PC-3 (cell line): Measurements from ENCODE around the gene ELF4. TPM values are rescaled to one million over a fixed set of nuclear protein-coding genes. Genes with fewer than 3 reads are reported as not detected.

ENCODE experiments used
- ATAC-seq: fragments of 200-7000 bp; cut with Tn5 transposase; 2 replicates; pipeline ENCODE4 v1.9.1; 2020; ENCODE audit warnings: mild to moderate bottlenecking, moderate library complexity
- BruUV-seq: library from RNA; stranded (reverse); fragments of 400-500 nt; replicated peaks from 2 replicates; lab custom pipeline; 2021; lab: Mats Ljungman, UMichigan
- CTCF ChIA-PET: fragments of 300-600 bp; sonication (Branson Sonifier 250); formaldehyde crosslinking; loops from one replicate; lab custom pipeline; 2022; ENCODE audit warnings: antibody characterized with exemption; lab: Charles Lee
- POLR2A ChIA-PET: fragments of 300-600 bp; sonication (Branson Sonifier 250); formaldehyde crosslinking; loops from one replicate; lab custom pipeline; 2022; ENCODE audit warnings: antibody characterized with exemption; ENCODE audit not compliant: unreplicated experiment; lab: Charles Lee
- DNase-seq: peaks from one replicate; pipeline ENCODE4 v3.0.0-alpha.2; 2015
- H2AFZ ChIP-seq: fragments of 300-600 bp; sonication (generic); 2 replicates; pipeline ENCODE4 v1.6.0; 2016; ENCODE audit warnings: antibody characterized with exemption, low read length
- H3F3A ChIP-seq: fragments of 300-600 bp; sonication (generic); one replicate; pipeline ENCODE4 v1.6.0; 2017; ENCODE audit warnings: antibody characterized with exemption, low read length, control low read depth, mild to moderate bottlenecking; ENCODE audit not compliant: unreplicated experiment
- H3K27ac ChIP-seq: fragments of 300-600 bp; sonication (generic); 2 replicates; pipeline ENCODE4 v1.5.1; 2016; ENCODE audit warnings: mild to moderate bottlenecking, low read length
- H3K27me3 ChIP-seq: fragments of 300-600 bp; sonication (generic); 2 replicates; pipeline ENCODE4 v1.6.1; 2016; ENCODE audit warnings: low read length, mixed read lengths
- H3K36me3 ChIP-seq: fragments of 300-600 bp; sonication (generic); 2 replicates; pipeline ENCODE4 v1.6.1; 2016; ENCODE audit warnings: low read depth, mixed run types, low read length, mixed read lengths
- H3K4me1 ChIP-seq: fragments of 300-600 bp; sonication (generic); 2 replicates; pipeline ENCODE4 v1.5.1; 2016; ENCODE audit warnings: low read length; ENCODE audit not compliant: insufficient read depth
- H3K4me2 ChIP-seq: fragments of 300-600 bp; sonication (generic); 2 replicates; pipeline ENCODE4 v1.6.0; 2016; ENCODE audit warnings: low read length
- H3K4me3 ChIP-seq: fragments of 300-600 bp; sonication (generic); 2 replicates; pipeline ENCODE4 v1.5.1; 2016; ENCODE audit warnings: mild to moderate bottlenecking, low read length, mixed read lengths
- H3K79me2 ChIP-seq: fragments of 300-600 bp; sonication (generic); 2 replicates; pipeline ENCODE4 v1.6.1; 2017; ENCODE audit warnings: low read length, mixed read lengths
- H3K9ac ChIP-seq: fragments of 300-600 bp; sonication (generic); 2 replicates; pipeline ENCODE4 v1.6.0; 2016; ENCODE audit warnings: mild to moderate bottlenecking, low read length
- H3K9me2 ChIP-seq: fragments of 300-600 bp; sonication (generic); replicated peaks from 2 replicates; pipeline ENCODE4 v1.6.1; 2016; ENCODE audit warnings: mixed run types, low read length, mixed read lengths
- H3K9me3 ChIP-seq: fragments of 300-600 bp; sonication (generic); 2 replicates; pipeline ENCODE4 v1.6.1; 2016; ENCODE audit warnings: low read length, mixed read lengths
- H4K20me1 ChIP-seq: fragments of 300-600 bp; sonication (generic); 2 replicates; pipeline ENCODE4 v1.6.1; 2016; ENCODE audit warnings: low read length, mixed read lengths
- CTCF ChIP-seq: fragments of 300-600 bp; sonication (generic); conservative IDR thresholded peaks from 2 replicates; pipeline ENCODE4 v1.5.1; 2017; ENCODE audit warnings: antibody characterized with exemption, low read depth, mild to moderate bottlenecking, low read length
- EZH2 ChIP-seq: fragments of 300-600 bp; sonication (generic); IDR thresholded peaks from one replicate; pipeline ENCODE4 v1.6.1; 2017; ENCODE audit warnings: antibody characterized with exemption, mild to moderate bottlenecking, low read length; ENCODE audit not compliant: unreplicated experiment
- EZH2phosphoT487 ChIP-seq: fragments of 300-600 bp; sonication (generic); IDR thresholded peaks from 2 replicates; pipeline ENCODE4 v1.6.1; 2018; ENCODE audit warnings: mild to moderate bottlenecking, antibody characterized with exemption, low read length, borderline replicate concordance
- intact Hi-C: fragments of 100-400 bp; cut with micrococcal nuclease; formaldehyde crosslinking; loops from 2 replicates; pipeline ENCODE4 v1.9.0; 2023
- total RNA-seq: library from RNA; depleted of rRNA; stranded (reverse); fragments of >200 nt; gene quantifications from 2 replicates; pipeline ENCODE4 v1.2.3, GENCODE V29; 2014

The ELF4 gene
- total RNA-seq, 1 experiment from 2014 or later = 23.4 TPM

GRCh38 chrX:130158311-130158710 lies 48.0 kb upstream of the ELF4 start:
- intact Hi-C loops = no loop called here
- no TSS peak for BruUV-seq
- no peak overlapping the region for H3K9ac ChIP-seq
- ChIA-PET POLR2A (interaction anchor here (0.6 kb wide), 1 partner anchor 183 kb away, joined by 10 read pairs; no protein-coding TSS in a partner anchor), CTCF (no interaction called here)
- no peaks in the 10 kb centered on the region; the same call in 1 of the 2 replicates for H3K36me3 ChIP-seq
- no peaks in the 10 kb centered on the region for H3K9me3 ChIP-seq
- H3K4me2 ChIP-seq = no peak overlapping the region
- H4K20me1 ChIP-seq = no peaks in the 10 kb centered on the region
- H3K4me3 ChIP-seq = no peak overlapping the region
- DNase-seq (no peak), ATAC-seq (no peak)
- no peaks in the 10 kb centered on the region for H3K9me2 ChIP-seq
- no peak for TF ChIP-seq EZH2phosphoT487
- TF ChIP-seq CTCF = no peak
- no peak for TF ChIP-seq EZH2
- no peaks in the 10 kb centered on the region for H3K4me1 ChIP-seq
- no peak overlapping the region for H3K27ac ChIP-seq
- H3F3A ChIP-seq = no peaks in the 10 kb centered on the region
- H2AFZ ChIP-seq = no peak overlapping the region
- H3K27me3 ChIP-seq = no peaks in the 10 kb centered on the region
- peaks cover 39% of the 10 kb centered on the region for H3K79me2 ChIP-seq

GRCh38 chrX:130155564-130155963 lies 45.3 kb upstream of the ELF4 start:
- Histone ChIP-seq H3K4me1 (no peaks in the 10 kb centered on the region), H3K4me3 (no peak overlapping the region), H3K79me2 (peaks cover 15% of the 10 kb centered on the region), H4K20me1 (no peaks in the 10 kb centered on the region), H3K9me2 (no peaks in the 10 kb centered on the region), H3K4me2 (no peak overlapping the region), H3K27me3 (no peaks in the 10 kb centered on the region), H2AFZ (no peak overlapping the region), H3F3A (no peaks in the 10 kb centered on the region), H3K9ac (no peak overlapping the region), H3K9me3 (no peaks in the 10 kb centered on the region), H3K27ac (no peak overlapping the region), H3K36me3 (no peaks in the 10 kb centered on the region; the same call in 1 of the 2 replicates)
- DNase-seq (no peak), ATAC-seq (no peak)
- POLR2A ChIA-PET = no interaction called here
- BruUV-seq = no TSS peak
- CTCF ChIA-PET = no interaction called here
- intact Hi-C loops = no loop called here
- no peak for TF ChIP-seq CTCF
- TF ChIP-seq EZH2phosphoT487 = no peak
- TF ChIP-seq EZH2 = no peak

- H3K4me2 ChIP-seq = no peak overlapping the region
- H4K20me1 ChIP-seq = no peaks in the 10 kb centered on the region
- peaks cover 5% of the 10 kb centered on the region; the same call in 1 of the 2 replicates for H3K36me3 ChIP-seq
- BruUV-seq = no TSS peak
- H3K27me3 ChIP-seq = no peaks in the 10 kb centered on the region
- ATAC-seq (no peak), DNase-seq (no peak)
- no peak overlapping the region for H3K9ac ChIP-seq
- CTCF ChIA-PET = no interaction called here
- H2AFZ ChIP-seq = no peak overlapping the region
- intact Hi-C loops = no loop called here
- no peaks in the 10 kb centered on the region for H3F3A ChIP-seq
- H3K9me2 ChIP-seq = no peaks in the 10 kb centered on the region
- no peaks in the 10 kb centered on the region for H3K79me2 ChIP-seq
- H3K4me3 ChIP-seq = no peak overlapping the region
- no peaks in the 10 kb centered on the region for H3K9me3 ChIP-seq
- no peak overlapping the region for H3K27ac ChIP-seq
- TF ChIP-seq EZH2 (no peak), CTCF (no peak), EZH2phosphoT487 (no peak)
- POLR2A ChIA-PET = no interaction called here
- peaks cover 14% of the 10 kb centered on the region for H3K4me1 ChIP-seq
These were observed 37.3 kb upstream of the ELF4 start for GRCh38 chrX:130147631-130148030.
